ENCODE results near the gene AK2.

- no peak for TF ChIP-seq CTCF (IDR thresholded peaks at IDR 0.05; ENCODE audit: insufficient read depth, low read length)
- TF ChIP-seq POLR2AphosphoS5 (IDR thresholded peaks at IDR 0.05; ENCODE audit: low read depth) = no peak
- no peak for TF ChIP-seq GABPA (IDR thresholded peaks at IDR 0.05; ENCODE audit: low read depth)
- TF ChIP-seq REST (IDR thresholded peaks at IDR 0.05; ENCODE audit: insufficient replicate concordance, low read depth) = no peak
Observed at GRCh38 chr1:33003657-33004056, 33.0 kb downstream of the AK2 start.

Data from HL-60 (cell line).